Kidney epithelial cell (primary cell): Measurements from ENCODE around the gene ALOX5. TPM values are rescaled to one million over a fixed set of nuclear protein-coding genes. Genes with fewer than 3 reads are reported as not detected.

ENCODE experiments used
- DNase-seq: peaks from one replicate; pipeline ENCODE4 v3.0.0-alpha.2; 2010; ENCODE audit warnings: low read depth
- H3K27me3 ChIP-seq: 2 replicates; pipeline ENCODE4 v1.6.0; 2011; ENCODE audit warnings: low read length; ENCODE audit not compliant: control insufficient read depth, insufficient read depth
- H3K36me3 ChIP-seq: 2 replicates; pipeline ENCODE4 v1.5.1; 2011; ENCODE audit warnings: low read length; ENCODE audit not compliant: control insufficient read depth, insufficient read depth
- H3K4me3 ChIP-seq: 2 replicates; pipeline ENCODE4 v1.5.1; 2011; ENCODE audit warnings: low read depth, mild to moderate bottlenecking, control low read depth, low read length
- total RNA-seq: library from RNA; depleted of rRNA; stranded (reverse); fragments of >200 nt; gene quantifications from 2 replicates; pipeline ENCODE4 v1.2.3, GENCODE V29; 2015
- TF ChIP-seq, protein P1 (sequence below): IDR thresholded peaks from 2 replicates; pipeline ENCODE4 v1.5.1; 2011; ENCODE audit warnings: mild to moderate bottlenecking, moderate library complexity, low read length, control low read depth, inconsistent platforms; ENCODE audit not compliant: insufficient read depth, poor library complexity, severe bottlenecking

Gene ALOX5
- total RNA-seq, 1 donor from 2014 or later = 18.7 TPM

DNA sequence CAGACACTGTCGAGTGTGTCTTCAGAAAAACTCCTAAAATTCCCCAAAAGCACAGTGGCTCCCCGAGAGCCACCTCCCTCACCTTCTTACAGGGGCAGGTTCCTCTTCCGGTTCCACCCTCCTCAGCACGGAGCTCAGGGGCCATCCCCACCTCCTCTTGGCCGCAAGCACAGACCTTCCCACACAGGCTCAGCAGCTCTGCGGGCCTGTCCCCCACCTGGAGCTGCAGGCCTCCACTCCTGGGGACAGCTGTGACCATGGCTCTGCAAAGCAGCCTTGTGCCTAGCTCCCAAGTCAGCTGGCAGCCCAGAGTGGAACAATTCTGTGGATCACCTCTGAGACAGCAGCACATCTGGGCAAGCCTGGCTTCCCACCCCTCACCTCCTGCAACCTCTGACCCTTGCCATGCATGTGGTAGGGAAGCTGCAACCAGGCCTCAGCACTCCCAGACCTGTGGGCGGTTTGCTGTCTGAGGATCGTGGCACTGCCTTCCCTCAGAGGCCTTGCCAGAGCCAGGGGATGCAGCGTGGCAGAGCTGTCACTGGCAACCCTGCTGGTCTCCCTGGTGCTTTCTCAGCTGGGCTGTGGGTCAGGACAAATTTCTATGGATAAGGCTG, 79.7 kb downstream of the ALOX5 start:
- no peaks in the 10 kb centered on the region for H3K36me3 ChIP-seq
- no peak overlapping the region for H3K4me3 ChIP-seq
- no peak for DNase-seq
- no peaks in the 10 kb centered on the region for H3K27me3 ChIP-seq
- TF ChIP-seq, protein P1, sequence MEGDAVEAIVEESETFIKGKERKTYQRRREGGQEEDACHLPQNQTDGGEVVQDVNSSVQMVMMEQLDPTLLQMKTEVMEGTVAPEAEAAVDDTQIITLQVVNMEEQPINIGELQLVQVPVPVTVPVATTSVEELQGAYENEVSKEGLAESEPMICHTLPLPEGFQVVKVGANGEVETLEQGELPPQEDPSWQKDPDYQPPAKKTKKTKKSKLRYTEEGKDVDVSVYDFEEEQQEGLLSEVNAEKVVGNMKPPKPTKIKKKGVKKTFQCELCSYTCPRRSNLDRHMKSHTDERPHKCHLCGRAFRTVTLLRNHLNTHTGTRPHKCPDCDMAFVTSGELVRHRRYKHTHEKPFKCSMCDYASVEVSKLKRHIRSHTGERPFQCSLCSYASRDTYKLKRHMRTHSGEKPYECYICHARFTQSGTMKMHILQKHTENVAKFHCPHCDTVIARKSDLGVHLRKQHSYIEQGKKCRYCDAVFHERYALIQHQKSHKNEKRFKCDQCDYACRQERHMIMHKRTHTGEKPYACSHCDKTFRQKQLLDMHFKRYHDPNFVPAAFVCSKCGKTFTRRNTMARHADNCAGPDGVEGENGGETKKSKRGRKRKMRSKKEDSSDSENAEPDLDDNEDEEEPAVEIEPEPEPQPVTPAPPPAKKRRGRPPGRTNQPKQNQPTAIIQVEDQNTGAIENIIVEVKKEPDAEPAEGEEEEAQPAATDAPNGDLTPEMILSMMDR = no peak

DNA sequence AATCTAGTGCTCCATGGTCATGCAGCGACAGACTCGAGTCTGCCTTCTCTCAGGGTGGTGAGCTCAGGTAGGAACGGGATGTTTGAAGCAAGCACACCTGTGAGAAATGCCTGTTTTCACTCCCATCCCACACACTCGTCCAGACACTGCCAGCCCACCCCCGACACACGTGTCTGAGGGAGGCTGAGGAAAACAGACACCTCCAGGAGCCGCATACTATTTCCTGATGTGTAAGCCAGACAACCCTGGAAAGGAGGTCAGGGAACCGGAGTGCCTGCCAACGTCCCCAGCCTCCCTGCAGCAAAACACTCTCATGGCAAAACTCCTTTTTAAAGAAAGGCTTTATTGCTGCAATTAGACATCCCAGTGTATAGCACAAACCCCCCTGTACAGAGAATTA, 80.2 kb downstream of the ALOX5 start:
- no peaks in the 10 kb centered on the region for H3K36me3 ChIP-seq
- no peak for DNase-seq
- no peak overlapping the region for H3K4me3 ChIP-seq
- no peaks in the 10 kb centered on the region for H3K27me3 ChIP-seq
- TF ChIP-seq, protein P1 = no peak

DNA sequence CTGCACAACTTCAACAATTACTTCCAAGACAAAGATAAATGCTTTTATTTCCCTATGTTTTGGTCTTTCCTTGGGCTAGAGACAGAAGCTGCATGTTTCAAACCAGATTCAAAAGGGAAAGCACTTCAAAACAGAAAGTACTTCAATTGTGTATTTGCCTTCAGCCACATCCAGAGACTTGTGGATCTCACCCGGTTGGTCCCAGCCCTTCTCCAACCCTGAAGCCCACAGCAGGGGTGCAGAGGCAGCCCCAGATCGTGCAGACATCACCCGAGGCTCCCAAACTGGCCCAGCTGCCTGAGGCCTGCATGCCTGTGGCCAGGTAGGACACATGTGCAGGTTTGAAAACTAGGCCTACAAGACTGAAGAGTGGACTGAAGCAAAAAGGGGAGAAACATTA, 80.8 kb downstream of the ALOX5 start:
- Histone ChIP-seq H3K27me3 (no peaks in the 10 kb centered on the region), H3K4me3 (no peak overlapping the region), H3K36me3 (no peaks in the 10 kb centered on the region)
- TF ChIP-seq, protein P1 = no peak
- no peak for DNase-seq

DNA sequence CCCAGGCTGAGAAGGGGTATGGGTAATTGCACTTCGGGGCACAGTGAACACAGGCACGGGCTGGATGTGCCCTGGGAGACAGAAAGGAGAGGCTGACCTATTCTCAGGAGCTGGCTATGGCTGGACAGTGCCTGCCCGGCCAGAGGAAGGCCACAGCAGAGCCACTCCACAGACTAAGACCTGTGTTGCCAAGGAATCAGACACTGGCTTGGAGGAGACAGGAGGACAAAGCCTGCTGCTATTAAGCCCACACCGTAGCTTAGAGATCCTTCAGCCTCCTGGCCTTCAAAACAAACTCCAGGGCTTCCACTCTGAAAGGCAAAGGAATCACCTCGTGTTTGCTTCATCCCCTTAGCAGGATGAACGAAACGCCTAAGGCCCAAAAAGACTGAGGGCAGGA, 82.2 kb downstream of the ALOX5 start:
- Histone ChIP-seq H3K27me3 (no peaks in the 10 kb centered on the region), H3K36me3 (no peaks in the 10 kb centered on the region), H3K4me3 (no peak overlapping the region)
- no peak for DNase-seq
- TF ChIP-seq, protein P1 = no peak

DNA sequence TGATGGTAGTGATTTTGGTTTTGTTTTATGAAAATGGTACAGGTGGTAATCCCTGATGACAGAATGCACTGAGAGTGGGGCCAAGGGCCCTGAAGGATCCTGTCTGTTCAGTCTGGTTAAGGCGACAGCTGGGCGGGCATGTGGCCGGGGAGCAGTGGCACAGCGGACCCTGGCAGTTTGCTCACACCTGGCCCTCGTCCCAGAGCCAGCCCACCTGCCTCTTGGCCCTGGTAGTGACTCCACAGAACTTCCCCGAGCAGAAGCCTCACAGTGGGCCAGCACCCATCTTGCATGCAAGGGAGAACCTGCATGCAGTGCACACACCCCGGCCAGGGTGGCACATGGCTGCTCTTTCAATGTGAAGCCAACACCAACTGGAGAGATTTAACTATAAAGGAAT, 82.8 kb downstream of the ALOX5 start:
- TF ChIP-seq, protein P1 = no peak
- Histone ChIP-seq H3K4me3 (no peak overlapping the region), H3K36me3 (no peaks in the 10 kb centered on the region), H3K27me3 (no peaks in the 10 kb centered on the region)
- no peak for DNase-seq

DNA sequence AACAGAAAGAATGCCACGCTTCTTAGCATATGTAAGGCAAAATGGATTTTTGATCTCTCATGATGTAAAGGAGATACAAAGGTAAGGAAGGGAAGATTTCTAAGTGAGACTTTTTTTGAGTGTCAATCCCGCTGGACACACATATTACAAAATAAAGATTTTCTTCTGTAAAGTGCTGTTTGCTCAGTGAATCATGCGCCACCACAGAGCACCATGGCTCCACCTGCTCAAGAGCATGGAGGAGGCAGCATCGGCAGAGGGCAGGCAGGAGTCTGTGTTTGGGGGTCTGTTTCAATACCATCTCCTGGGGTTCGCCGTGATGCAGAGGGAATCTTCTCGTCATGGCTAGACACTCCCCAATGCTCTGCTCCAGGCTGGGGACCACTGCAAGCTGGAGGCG, 83.5 kb downstream of the ALOX5 start:
- H3K36me3 ChIP-seq = no peaks in the 10 kb centered on the region
- TF ChIP-seq, protein P1 = no peak
- no peaks in the 10 kb centered on the region for H3K27me3 ChIP-seq
- no peak overlapping the region for H3K4me3 ChIP-seq
- no peak for DNase-seq
